ENCODE data around the gene PKP3.

DNA sequence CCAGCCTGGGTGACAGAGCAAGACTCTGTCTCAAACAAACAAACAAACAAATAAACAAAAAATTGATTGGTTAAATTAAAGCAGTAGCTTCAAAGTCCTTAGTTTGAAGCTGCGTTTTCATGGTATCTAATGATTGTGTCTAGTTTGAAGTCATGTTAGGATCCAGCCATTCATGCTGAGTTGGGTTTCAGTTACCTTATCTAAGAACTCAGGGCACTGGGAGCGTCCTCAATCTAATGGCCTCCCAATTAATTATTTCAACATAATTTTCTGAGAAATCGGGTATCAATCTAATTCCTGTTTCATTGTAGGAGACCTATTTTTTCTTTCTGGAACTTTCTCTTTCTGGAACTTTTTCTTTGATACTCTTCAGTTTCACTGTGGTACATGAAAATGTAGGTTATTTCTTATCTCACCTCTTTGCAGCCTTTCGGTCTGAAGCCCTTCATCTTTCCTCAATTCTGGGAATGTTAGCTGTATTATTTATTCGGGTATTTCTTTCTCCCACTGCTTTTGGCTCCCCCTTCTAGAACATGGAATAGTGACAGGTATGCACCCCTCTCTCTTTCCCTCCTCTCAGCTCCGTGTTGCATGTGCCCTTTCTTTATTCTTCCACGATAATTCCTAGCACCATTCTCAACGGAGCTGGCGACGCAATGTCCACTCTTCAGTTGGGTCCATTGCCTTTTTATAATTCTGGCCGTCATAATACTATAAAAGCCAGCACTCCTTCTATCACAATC lies 49.0 kb upstream of the PKP3 start:
- TF ChIP-seq, protein P1, sequence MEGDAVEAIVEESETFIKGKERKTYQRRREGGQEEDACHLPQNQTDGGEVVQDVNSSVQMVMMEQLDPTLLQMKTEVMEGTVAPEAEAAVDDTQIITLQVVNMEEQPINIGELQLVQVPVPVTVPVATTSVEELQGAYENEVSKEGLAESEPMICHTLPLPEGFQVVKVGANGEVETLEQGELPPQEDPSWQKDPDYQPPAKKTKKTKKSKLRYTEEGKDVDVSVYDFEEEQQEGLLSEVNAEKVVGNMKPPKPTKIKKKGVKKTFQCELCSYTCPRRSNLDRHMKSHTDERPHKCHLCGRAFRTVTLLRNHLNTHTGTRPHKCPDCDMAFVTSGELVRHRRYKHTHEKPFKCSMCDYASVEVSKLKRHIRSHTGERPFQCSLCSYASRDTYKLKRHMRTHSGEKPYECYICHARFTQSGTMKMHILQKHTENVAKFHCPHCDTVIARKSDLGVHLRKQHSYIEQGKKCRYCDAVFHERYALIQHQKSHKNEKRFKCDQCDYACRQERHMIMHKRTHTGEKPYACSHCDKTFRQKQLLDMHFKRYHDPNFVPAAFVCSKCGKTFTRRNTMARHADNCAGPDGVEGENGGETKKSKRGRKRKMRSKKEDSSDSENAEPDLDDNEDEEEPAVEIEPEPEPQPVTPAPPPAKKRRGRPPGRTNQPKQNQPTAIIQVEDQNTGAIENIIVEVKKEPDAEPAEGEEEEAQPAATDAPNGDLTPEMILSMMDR (IDR thresholded peaks at IDR 0.05) = no peak
- TF ChIP-seq POLR2A (IDR thresholded peaks at IDR 0.05) = no peak

Data from lower leg skin (tissue), 3 donors.